ENCODE measurements around the gene MAGI1. TPM values are rescaled to one million over a fixed set of nuclear protein-coding genes. Genes with fewer than 3 reads are reported as not detected.
"Not testable (repeated sequence)": the region's sequence is repeated elsewhere in the genome, so short reads cannot be mapped to it uniquely, and the experiment has no call there.

MAGI1 gene
- total RNA-seq, 1 donor from 2014 or later, result 21.9 TPM

DNA sequence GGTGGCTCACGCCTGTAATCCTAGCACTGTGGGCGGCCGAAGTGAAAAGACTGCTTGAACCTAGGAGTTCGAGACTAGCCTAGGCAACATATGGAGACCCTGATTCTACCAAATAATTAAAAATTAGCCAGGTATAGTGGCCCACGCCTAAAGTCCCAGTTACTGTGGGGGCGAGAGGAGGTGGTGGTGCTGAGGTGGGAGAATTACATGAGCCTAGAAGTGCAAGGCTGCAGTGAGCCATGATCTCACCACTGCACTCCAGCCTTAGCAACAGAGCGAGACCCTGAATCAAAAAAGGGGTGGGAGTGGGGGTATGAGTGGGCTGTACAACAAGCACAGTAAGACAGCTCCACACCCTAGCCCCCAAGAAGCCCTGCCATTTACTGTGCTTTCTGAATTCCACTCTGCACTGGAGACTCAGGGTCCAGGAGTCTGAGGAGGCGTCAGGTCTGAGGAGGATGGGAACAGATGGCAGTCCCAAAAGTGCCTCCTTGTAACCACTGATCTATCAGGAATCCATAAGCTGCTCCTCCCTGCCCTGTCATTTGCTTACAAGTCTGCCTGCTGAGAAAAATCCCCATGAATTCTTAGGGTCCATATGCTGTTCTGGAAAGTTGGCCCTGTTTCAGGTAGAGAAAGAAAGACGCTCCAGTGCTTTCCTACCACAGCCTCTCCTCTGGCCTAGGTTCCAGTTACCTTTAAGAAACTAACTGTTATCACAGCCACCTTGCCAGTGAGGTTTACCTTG is 171.1 kb downstream of the MAGI1 start:
- DNase-seq (ENCODE audit: extremely low spot score, unreplicated experiment), result no peak
- H3K27ac Mint-ChIP-seq (ENCODE audit: unreplicated experiment), result no peak overlapping the region
- no peak overlapping the region for H3K4me3 Mint-ChIP-seq (ENCODE audit: unreplicated experiment)
- no peaks in the 10 kb centered on the region for H3K36me3 Mint-ChIP-seq (ENCODE audit: unreplicated experiment)
- peaks cover 16% of the 10 kb centered on the region for H3K4me1 Mint-ChIP-seq (ENCODE audit: unreplicated experiment)
- H3K9me3 Mint-ChIP-seq (ENCODE audit: unreplicated experiment), result no peaks in the 10 kb centered on the region
- TF ChIP-seq, protein P1, sequence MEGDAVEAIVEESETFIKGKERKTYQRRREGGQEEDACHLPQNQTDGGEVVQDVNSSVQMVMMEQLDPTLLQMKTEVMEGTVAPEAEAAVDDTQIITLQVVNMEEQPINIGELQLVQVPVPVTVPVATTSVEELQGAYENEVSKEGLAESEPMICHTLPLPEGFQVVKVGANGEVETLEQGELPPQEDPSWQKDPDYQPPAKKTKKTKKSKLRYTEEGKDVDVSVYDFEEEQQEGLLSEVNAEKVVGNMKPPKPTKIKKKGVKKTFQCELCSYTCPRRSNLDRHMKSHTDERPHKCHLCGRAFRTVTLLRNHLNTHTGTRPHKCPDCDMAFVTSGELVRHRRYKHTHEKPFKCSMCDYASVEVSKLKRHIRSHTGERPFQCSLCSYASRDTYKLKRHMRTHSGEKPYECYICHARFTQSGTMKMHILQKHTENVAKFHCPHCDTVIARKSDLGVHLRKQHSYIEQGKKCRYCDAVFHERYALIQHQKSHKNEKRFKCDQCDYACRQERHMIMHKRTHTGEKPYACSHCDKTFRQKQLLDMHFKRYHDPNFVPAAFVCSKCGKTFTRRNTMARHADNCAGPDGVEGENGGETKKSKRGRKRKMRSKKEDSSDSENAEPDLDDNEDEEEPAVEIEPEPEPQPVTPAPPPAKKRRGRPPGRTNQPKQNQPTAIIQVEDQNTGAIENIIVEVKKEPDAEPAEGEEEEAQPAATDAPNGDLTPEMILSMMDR (IDR thresholded peaks at IDR 0.05), result no peak
- H3K27me3 Mint-ChIP-seq (ENCODE audit: unreplicated experiment), result no peaks in the 10 kb centered on the region

DNA sequence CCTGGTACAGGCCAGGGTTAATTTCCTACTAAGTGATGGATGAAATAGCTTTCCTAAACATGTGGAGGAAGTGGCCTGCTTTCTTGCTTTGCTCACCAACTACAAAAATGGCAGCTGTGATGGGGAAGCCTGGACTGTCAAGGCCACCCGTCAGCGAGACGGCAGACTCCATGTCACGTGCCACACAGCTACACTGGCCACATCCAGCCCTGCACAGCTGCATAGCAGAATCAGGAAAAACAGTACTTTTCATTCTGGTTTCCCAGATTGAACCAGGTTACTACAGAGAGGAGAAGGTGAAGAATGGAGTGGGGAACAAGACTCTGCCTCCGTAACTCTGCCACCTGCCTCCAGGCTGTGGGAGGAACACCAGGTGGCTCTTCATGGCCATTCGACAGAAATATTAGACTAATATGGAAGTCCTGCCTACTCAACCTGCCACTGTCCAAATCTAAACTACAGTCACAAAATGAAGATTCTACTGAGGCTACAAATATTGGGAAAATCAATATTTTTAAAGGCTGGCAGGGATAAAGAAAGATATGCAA is 174.3 kb downstream of the MAGI1 start:
- Mint-ChIP-seq H3K4me1 (ENCODE audit: unreplicated experiment) (peaks cover 2% of the 10 kb centered on the region), H3K27ac (ENCODE audit: unreplicated experiment) (no peak overlapping the region), H3K9me3 (ENCODE audit: unreplicated experiment) (no peaks in the 10 kb centered on the region), H3K4me3 (ENCODE audit: unreplicated experiment) (no peak overlapping the region), H3K36me3 (ENCODE audit: unreplicated experiment) (no peaks in the 10 kb centered on the region), H3K27me3 (ENCODE audit: unreplicated experiment) (no peaks in the 10 kb centered on the region)
- DNase-seq (ENCODE audit: extremely low spot score, unreplicated experiment), result no peak
- TF ChIP-seq, protein P1 (IDR thresholded peaks at IDR 0.05), result no peak

DNA sequence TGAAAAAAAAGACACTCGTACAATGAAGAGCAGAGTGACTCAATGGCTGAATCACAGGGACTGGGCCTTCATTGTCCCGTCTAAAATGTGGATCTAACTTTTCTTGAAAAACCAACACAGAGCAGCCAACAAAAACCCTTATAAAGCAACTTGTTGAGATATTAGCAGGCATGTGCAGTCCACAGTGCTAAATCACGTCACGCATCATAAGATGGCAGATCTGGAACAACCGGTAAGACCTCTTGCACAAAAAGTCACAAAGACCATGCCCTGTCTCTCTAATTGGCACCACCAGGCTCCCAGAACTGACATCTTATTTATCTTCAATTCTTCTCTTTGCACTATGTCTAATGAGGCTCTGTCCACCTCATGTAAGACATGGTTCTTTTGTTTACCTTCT is 177.0 kb downstream of the MAGI1 start:
- TF ChIP-seq, protein P1 (IDR thresholded peaks at IDR 0.05), result no peak
- H3K27ac Mint-ChIP-seq (ENCODE audit: unreplicated experiment), result no peak overlapping the region
- H3K4me1 Mint-ChIP-seq (ENCODE audit: unreplicated experiment), result no peaks in the 10 kb centered on the region

DNA sequence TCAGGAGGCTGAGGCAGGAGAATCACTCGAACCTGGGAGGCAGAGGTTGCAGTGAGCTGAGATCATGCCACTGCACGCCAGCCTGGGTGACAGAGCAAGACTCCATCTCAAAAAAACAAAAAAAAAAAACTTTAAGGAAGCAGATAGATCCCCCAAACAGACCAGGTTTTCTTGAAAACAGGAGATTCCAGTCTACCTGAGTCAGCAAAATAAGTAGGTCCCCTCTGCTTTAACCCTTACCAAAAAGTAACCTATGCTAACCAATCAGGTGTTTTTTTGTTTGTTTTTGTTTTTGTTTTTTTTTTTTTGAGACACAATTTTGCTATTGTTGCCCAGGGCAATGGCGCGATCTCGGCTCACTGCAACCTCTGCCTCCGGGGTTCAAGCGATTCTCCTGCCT is 179.1 kb downstream of the MAGI1 start:
- H3K27me3 Mint-ChIP-seq (ENCODE audit: unreplicated experiment); H3K36me3 Mint-ChIP-seq (ENCODE audit: unreplicated experiment); H3K9me3 Mint-ChIP-seq (ENCODE audit: unreplicated experiment); H3K4me3 Mint-ChIP-seq (ENCODE audit: unreplicated experiment); DNase-seq (ENCODE audit: extremely low spot score, unreplicated experiment); H3K4me1 Mint-ChIP-seq (ENCODE audit: unreplicated experiment); H3K27ac Mint-ChIP-seq (ENCODE audit: unreplicated experiment): not testable (repeated sequence)

More for the DNA sequence above, 177.0 kb downstream of the MAGI1 start:
- H3K36me3 Mint-ChIP-seq (ENCODE audit: unreplicated experiment), result peaks cover 2% of the 10 kb centered on the region
- H3K4me3 Mint-ChIP-seq (ENCODE audit: unreplicated experiment), result no peak overlapping the region
- no peak for DNase-seq (ENCODE audit: extremely low spot score, unreplicated experiment)
- peaks cover 8% of the 10 kb centered on the region for H3K9me3 Mint-ChIP-seq (ENCODE audit: unreplicated experiment)
- H3K27me3 Mint-ChIP-seq (ENCODE audit: unreplicated experiment), result no peaks in the 10 kb centered on the region

DNA sequence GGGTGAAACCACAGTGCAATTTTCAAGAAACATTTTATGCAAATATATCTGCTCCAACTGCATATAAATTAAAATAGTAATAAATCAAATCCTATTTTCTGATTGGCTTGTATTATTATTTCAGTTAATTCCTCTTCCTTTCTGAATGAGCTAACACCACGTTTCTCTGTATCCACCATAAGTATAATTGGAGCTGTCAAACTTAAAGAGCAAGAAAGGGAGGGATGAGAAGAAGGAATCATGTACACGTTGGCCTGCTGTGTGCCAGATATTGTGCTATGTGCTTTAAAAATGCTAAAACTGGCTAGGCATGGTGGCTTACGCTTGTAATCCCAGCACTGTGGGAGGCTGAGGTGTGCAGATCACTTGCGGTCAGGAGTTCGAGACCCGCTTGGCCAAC is 180.0 kb downstream of the MAGI1 start:
- H3K4me3 Mint-ChIP-seq (ENCODE audit: unreplicated experiment), result no peak overlapping the region
- peaks cover 8% of the 10 kb centered on the region for H3K9me3 Mint-ChIP-seq (ENCODE audit: unreplicated experiment)
- no peaks in the 10 kb centered on the region for H3K27me3 Mint-ChIP-seq (ENCODE audit: unreplicated experiment)
- no peak for DNase-seq (ENCODE audit: extremely low spot score, unreplicated experiment)
- peaks cover 2% of the 10 kb centered on the region for H3K36me3 Mint-ChIP-seq (ENCODE audit: unreplicated experiment)
- no peak overlapping the region for H3K27ac Mint-ChIP-seq (ENCODE audit: unreplicated experiment)
- H3K4me1 Mint-ChIP-seq (ENCODE audit: unreplicated experiment), result peaks cover 9% of the 10 kb centered on the region
- TF ChIP-seq, protein P1 (IDR thresholded peaks at IDR 0.05), result no peak

Data from osteocyte (in vitro differentiated cells).